Natural killer cell (primary cell): ENCODE results near the gene TCTN3. TPM values are rescaled to one million over a fixed set of nuclear protein-coding genes. Genes with fewer than 3 reads are reported as not detected.

ENCODE experiments used
- ATAC-seq, 3 donors: fragments of 150-1000 bp in 2 of 3; fragments of 200-7000 bp in 1 of 3; cut with Tn5 transposase; 1 replicate in 1 of 3; 2 replicates in 2 of 3; pipeline ENCODE4 v1.10.0; 2021; ENCODE audit warnings: mild to moderate bottlenecking in 2 of 3, moderate library complexity in 2 of 3
- DNase-seq, 2 donors: peaks; one replicate each; pipeline versions ENCODE4 v3.0.0 to v3.0.0-alpha.2; 2013 to 2021; ENCODE audit warnings: mixed read lengths in 1 of 2
- H3K27ac ChIP-seq: one replicate; pipeline ENCODE4 v1.5.1; 2013; ENCODE audit warnings: mild to moderate bottlenecking, low read length
- H3K27me3 ChIP-seq: one replicate; pipeline ENCODE4 v1.6.1; 2013; ENCODE audit warnings: low read length; ENCODE audit not compliant: control insufficient read depth, insufficient read depth
- H3K36me3 ChIP-seq: one replicate; pipeline ENCODE4 v1.6.1; 2013; ENCODE audit warnings: low read length; ENCODE audit not compliant: control insufficient read depth, insufficient read depth
- H3K4me1 ChIP-seq: one replicate; pipeline ENCODE4 v1.6.1; 2013; ENCODE audit warnings: low read length; ENCODE audit not compliant: control insufficient read depth, insufficient read depth
- H3K4me3 ChIP-seq: one replicate; pipeline ENCODE4 v1.5.1; 2013; ENCODE audit warnings: low read length
- H3K9me3 ChIP-seq: one replicate; pipeline ENCODE4 v1.6.1; 2013; ENCODE audit warnings: low read length; ENCODE audit not compliant: control insufficient read depth, insufficient read depth
- H3K27ac Mint-ChIP-seq, 2 donors: one replicate each; pipeline ENCODE4 v1.8.0; 2022; ENCODE audit warnings: mild to moderate bottlenecking in 2 of 2, mixed read lengths in 2 of 2, moderate library complexity in 1 of 2
- H3K27me3 Mint-ChIP-seq, 2 donors: one replicate each; pipeline ENCODE4 v1.8.0; 2022; ENCODE audit warnings: low read depth in 2 of 2, mixed read lengths in 2 of 2
- H3K36me3 Mint-ChIP-seq: one replicate; pipeline ENCODE4 v1.8.0; 2022; ENCODE audit warnings: mixed read lengths
- H3K4me1 Mint-ChIP-seq, 2 donors: one replicate each; pipeline ENCODE4 v1.8.0; 2022; ENCODE audit warnings: mixed read lengths in 2 of 2
- H3K4me3 Mint-ChIP-seq: one replicate; pipeline ENCODE4 v1.8.0; 2022; ENCODE audit warnings: mild to moderate bottlenecking, moderate library complexity, mixed read lengths
- H3K9me3 Mint-ChIP-seq, 2 donors: one replicate each; pipeline ENCODE4 v1.8.0; 2022; ENCODE audit warnings: mixed read lengths in 2 of 2
- WGBS: methylation state at CpG from one replicate; pipeline ENCODE4 v1.1.7; 2013; ENCODE audit warnings: missing lambda C conversion rate; ENCODE audit not compliant: insufficient coverage; 5-methylcytosine and 5-hydroxymethylcytosine counted together
- intact Hi-C: fragments of 100-400 bp; cut with micrococcal nuclease; formaldehyde crosslinking; loops from one replicate; pipeline ENCODE4 v1.14.2; 2022
- total RNA-seq, 4 donors: library from RNA; stranded (reverse); fragments of 120-200 nt in 1 of 4; gene quantifications; one replicate each; pipeline versions ENCODE4 v1.2.3 to v1.2.4, GENCODE V29; 2013 to 2022
- TF ChIP-seq, protein P1 (sequence below): fragments of 200-600 bp; IDR thresholded peaks from one replicate; pipeline ENCODE4 v1.8.0; 2022; ENCODE audit warnings: antibody characterized with exemption

The TCTN3 gene
- total RNA-seq, 3 donors from 2014 or later (not counting 1 experiment from before 2014, with no cell fraction given): 15.3 to 20.6 (median 15.8) TPM

DNA sequence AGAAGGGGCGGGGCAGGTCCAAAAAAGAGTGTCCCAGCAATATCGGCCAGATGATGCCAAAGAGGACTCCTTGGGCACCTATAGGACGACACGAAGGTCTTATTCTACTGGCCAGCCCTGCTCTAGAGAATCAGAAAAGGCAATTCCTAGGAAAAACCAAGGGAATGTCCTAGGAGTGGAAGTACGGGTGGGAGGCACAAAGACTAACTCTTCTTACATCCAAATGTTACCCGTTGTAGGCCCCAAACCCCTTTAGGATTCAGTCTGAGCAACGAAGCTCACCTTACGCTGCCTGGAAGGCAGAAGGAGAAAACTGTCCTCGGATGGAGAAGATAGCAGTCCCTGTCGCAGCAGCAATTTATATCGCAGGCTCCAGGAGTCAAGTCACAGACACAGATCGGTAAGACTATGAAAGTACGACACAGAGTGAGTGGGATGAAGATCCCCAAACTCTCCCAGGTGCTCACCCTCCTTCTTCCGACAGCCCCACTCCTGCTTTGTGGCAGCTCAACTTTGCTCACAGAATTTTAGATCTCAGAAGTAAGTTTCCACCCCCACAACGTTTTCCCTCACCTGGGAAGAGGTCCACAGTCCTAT lies 558 bp downstream of the TCTN3 start:
- TF ChIP-seq, protein P1, sequence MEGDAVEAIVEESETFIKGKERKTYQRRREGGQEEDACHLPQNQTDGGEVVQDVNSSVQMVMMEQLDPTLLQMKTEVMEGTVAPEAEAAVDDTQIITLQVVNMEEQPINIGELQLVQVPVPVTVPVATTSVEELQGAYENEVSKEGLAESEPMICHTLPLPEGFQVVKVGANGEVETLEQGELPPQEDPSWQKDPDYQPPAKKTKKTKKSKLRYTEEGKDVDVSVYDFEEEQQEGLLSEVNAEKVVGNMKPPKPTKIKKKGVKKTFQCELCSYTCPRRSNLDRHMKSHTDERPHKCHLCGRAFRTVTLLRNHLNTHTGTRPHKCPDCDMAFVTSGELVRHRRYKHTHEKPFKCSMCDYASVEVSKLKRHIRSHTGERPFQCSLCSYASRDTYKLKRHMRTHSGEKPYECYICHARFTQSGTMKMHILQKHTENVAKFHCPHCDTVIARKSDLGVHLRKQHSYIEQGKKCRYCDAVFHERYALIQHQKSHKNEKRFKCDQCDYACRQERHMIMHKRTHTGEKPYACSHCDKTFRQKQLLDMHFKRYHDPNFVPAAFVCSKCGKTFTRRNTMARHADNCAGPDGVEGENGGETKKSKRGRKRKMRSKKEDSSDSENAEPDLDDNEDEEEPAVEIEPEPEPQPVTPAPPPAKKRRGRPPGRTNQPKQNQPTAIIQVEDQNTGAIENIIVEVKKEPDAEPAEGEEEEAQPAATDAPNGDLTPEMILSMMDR: no peak
- WGBS: 23% methylated on average over 15 of the region's 15 CpGs
- peaks cover 15% of the 10 kb centered on the region for H3K4me1 ChIP-seq
- Mint-ChIP-seq H3K4me1 (peaks cover 40% of the 10 kb centered on the region in 2 donors), H3K9me3 (no peaks in the 10 kb centered on the region), H3K27me3 (no peaks in the 10 kb centered on the region), H3K36me3 (no peaks in the 10 kb centered on the region), H3K27ac (peak overlapping the region; percentile 94 to 96), H3K4me3 (peak overlapping the region; percentile 95)
- no peaks in the 10 kb centered on the region for H3K9me3 ChIP-seq
- peak overlapping the region; percentile 89 for H3K4me3 ChIP-seq
- ATAC-seq (no peak), DNase-seq (no peak)
- peak overlapping the region; percentile 90 for H3K27ac ChIP-seq
- intact Hi-C loops: loop anchor here (5.0 kb wide), 1 partner anchor 349 kb away; the partner anchor contains the start of gene CCNJ
- no peaks in the 10 kb centered on the region for H3K27me3 ChIP-seq
- H3K36me3 ChIP-seq: peaks cover 21% of the 10 kb centered on the region

DNA sequence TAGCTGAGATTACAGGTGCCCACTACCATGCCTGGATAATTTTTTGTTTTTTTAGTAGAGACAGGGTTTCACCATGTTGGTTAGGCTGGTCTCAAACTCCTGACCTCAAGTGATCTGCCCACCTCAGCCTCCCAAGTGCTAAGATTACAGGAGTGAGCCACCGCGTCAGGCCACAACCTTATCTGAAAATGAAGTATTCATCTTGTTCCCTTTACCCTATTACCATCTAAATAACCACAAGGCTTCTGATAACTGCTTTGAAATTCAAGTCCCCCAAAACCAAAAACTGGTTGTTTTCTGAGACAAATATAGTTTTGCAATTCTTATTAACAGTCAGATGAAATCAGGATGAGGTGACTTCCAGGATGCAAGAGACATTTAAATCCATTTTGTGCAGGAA lies 2.4 kb downstream of the TCTN3 start:
- H3K4me3 Mint-ChIP-seq: no peak overlapping the region
- no peak overlapping the region for H3K4me3 ChIP-seq
- TF ChIP-seq, protein P1: no peak
- DNase-seq (no peak), ATAC-seq (no peak)
- peaks cover 33% of the 10 kb centered on the region for H3K36me3 ChIP-seq
- H3K27me3 ChIP-seq: no peaks in the 10 kb centered on the region
- H3K36me3 Mint-ChIP-seq: peaks cover 8% of the 10 kb centered on the region
- no peak overlapping the region for H3K27ac ChIP-seq
- peak overlapping the region in 1 of 2 donors; percentile 96 for H3K27ac Mint-ChIP-seq
- no peaks in the 10 kb centered on the region for H3K9me3 Mint-ChIP-seq
- peaks cover 15% of the 10 kb centered on the region for H3K4me1 ChIP-seq
- H3K4me1 Mint-ChIP-seq: peaks cover 40% of the 10 kb centered on the region in 2 donors
- H3K27me3 Mint-ChIP-seq: no peaks in the 10 kb centered on the region
- WGBS: 80% methylated on average over 2 of the region's 2 CpGs
- intact Hi-C loops: loop anchor here (5.0 kb wide), 1 partner anchor 351 kb away; the partner anchor contains the start of gene CCNJ
- H3K9me3 ChIP-seq: no peaks in the 10 kb centered on the region

DNA sequence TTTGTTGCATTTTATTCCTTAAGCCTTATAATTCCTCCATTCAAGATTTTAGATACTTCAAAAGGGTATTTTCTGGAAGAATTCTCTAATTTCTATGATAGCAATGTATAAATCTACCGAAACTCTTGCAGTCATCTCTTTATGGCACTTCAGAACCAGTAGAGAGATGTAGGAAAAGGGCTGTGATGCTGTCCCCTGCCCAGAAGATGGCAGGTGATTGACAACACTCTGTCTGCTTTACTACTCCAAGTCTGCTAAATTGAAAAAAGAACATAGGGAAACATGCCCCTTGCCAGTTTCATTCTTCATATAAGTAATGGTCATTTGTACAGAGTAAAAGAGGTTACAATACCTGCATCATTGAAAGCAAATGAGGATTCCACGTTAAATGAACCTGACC lies 5.1 kb downstream of the TCTN3 start:
- Mint-ChIP-seq H3K36me3 (peaks cover 19% of the 10 kb centered on the region), H3K27ac (peak overlapping the region; percentile 3 to 27), H3K9me3 (no peaks in the 10 kb centered on the region), H3K4me3 (no peak overlapping the region), H3K4me1 (peaks cover 30 to 33% of the 10 kb centered on the region in 2 donors), H3K27me3 (no peaks in the 10 kb centered on the region)
- 78% methylated on average over 2 of the region's 2 CpGs for WGBS
- intact Hi-C loops: no loop called here
- no peak overlapping the region for H3K27ac ChIP-seq
- peaks cover 56% of the 10 kb centered on the region for H3K36me3 ChIP-seq
- no peaks in the 10 kb centered on the region for H3K9me3 ChIP-seq
- no peak for ATAC-seq
- peaks cover 9% of the 10 kb centered on the region for H3K4me1 ChIP-seq
- TF ChIP-seq, protein P1: no peak
- H3K27me3 ChIP-seq: no peaks in the 10 kb centered on the region
- no peak overlapping the region for H3K4me3 ChIP-seq
- peak in 1 of 2 donors; percentile 12 for DNase-seq

DNA sequence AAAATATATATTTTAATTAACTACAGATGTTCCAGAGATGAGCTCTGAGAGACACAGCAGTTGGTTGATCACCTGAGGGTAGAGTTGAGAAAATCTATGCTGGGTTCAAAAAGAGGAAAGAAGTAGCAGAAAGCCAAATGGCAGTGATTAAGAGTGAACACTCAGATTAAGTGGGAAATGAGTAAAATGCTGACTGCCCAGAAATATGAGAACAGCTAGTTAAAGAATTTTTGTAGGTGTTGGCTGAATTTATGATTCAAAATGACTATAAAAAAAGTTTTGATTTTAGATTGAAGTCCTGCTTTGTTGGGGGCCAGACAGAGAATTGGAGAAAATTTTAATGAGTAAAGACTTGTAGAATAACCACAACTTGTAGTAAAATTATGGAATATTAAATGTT lies 9.8 kb downstream of the TCTN3 start:
- DNase-seq (no peak), ATAC-seq (no peak)
- peaks cover 25% of the 10 kb centered on the region for H3K36me3 Mint-ChIP-seq
- peaks cover 4 to 5% of the 10 kb centered on the region in 2 donors for H3K4me1 Mint-ChIP-seq
- Histone ChIP-seq H3K27me3 (no peaks in the 10 kb centered on the region), H3K4me1 (no peaks in the 10 kb centered on the region), H3K27ac (no peak overlapping the region), H3K36me3 (peaks cover 71% of the 10 kb centered on the region), H3K4me3 (no peak overlapping the region), H3K9me3 (no peaks in the 10 kb centered on the region)
- intact Hi-C loops: no loop called here
- peak overlapping the region in 1 of 2 donors; percentile 31 for H3K27ac Mint-ChIP-seq
- H3K27me3 Mint-ChIP-seq: no peaks in the 10 kb centered on the region
- TF ChIP-seq, protein P1: no peak
- H3K4me3 Mint-ChIP-seq: no peak overlapping the region
- H3K9me3 Mint-ChIP-seq: no peaks in the 10 kb centered on the region
